HG03025 (cell line): ENCODE results near the gene DIP2B.
"Not testable (repeated sequence)": the region's sequence is repeated elsewhere in the genome, so short reads cannot be mapped to it uniquely, and the experiment has no call there.

Experiments
- ATAC-seq: cut with Tn5 transposase; IDR thresholded peaks from one replicate; pipeline ENCODE4 v1.9.1; 2021; ENCODE audit warnings: mild to moderate bottlenecking, moderate library complexity; ENCODE audit not compliant: unreplicated experiment, low FRiP score

DIP2B gene

GRCh38 chr12:50750366-50750765, 245.6 kb downstream of the DIP2B start:
- no peak for ATAC-seq

GRCh38 chr12:50751948-50752721, 247.3 kb downstream of the DIP2B start:
- ATAC-seq: no peak

- ATAC-seq: no peak
Observed at GRCh38 chr12:50753232-50753769, 248.5 kb downstream of the DIP2B start.

GRCh38 chr12:50763639-50764285, 259.0 kb downstream of the DIP2B start, which contains the start of gene ATF1:
TSS of gene ATF1 (plus strand) at chr12:50764101. CDS start at chr12:50780146, 16,045 bp downstream.
- ATAC-seq: peak; percentile 72

- peak; percentile 40 for ATAC-seq
Observed at GRCh38 chr12:50764286-50765094, 259.7 kb downstream of the DIP2B start.

- no peak for ATAC-seq
Observed at GRCh38 chr12:50765095-50765911, 260.5 kb downstream of the DIP2B start.

GRCh38 chr12:50768391-50768790, 263.6 kb downstream of the DIP2B start:
- no peak for ATAC-seq

GRCh38 chr12:50768813-50769212, 264.0 kb downstream of the DIP2B start:
- ATAC-seq: not testable (repeated sequence)

- ATAC-seq: no peak
Observed at GRCh38 chr12:50771409-50771808, 266.6 kb downstream of the DIP2B start.

- ATAC-seq: no peak
Observed at GRCh38 chr12:50772470-50772869, 267.7 kb downstream of the DIP2B start.

- ATAC-seq: no peak
Observed at GRCh38 chr12:50772877-50773276, 268.1 kb downstream of the DIP2B start.

GRCh38 chr12:50775251-50775650, 270.5 kb downstream of the DIP2B start:
- ATAC-seq: no peak

- no peak for ATAC-seq
Observed at GRCh38 chr12:50776749-50777728, 272.3 kb downstream of the DIP2B start.

- no peak for ATAC-seq
Observed at GRCh38 chr12:50778663-50779590, 274.1 kb downstream of the DIP2B start.

- no peak for ATAC-seq
Observed at GRCh38 chr12:50780013-50780412, 275.2 kb downstream of the DIP2B start.

GRCh38 chr12:50784501-50784900, 279.7 kb downstream of the DIP2B start:
- ATAC-seq: no peak

- no peak for ATAC-seq
Observed at GRCh38 chr12:50785406-50786001, 280.7 kb downstream of the DIP2B start.
